ENCODE data around the gene TNFRSF14. TPM values are rescaled to one million over a fixed set of nuclear protein-coding genes. Genes with fewer than 3 reads are reported as not detected.
"Not testable (repeated sequence)": the region's sequence is repeated elsewhere in the genome, so short reads cannot be mapped to it uniquely, and the experiment has no call there.

Gene TNFRSF14
- total RNA-seq, 1 donor = 135 TPM

- no peak for DNase-seq (ENCODE audit: low read depth in 2 of 3, low spot score in 2 of 3)
Measured at GRCh38 chr1:2552189-2552588, 4.0 kb upstream of the TNFRSF14 start.

- not testable (repeated sequence) for DNase-seq (ENCODE audit: low read depth in 2 of 3, low spot score in 2 of 3)
Measured at GRCh38 chr1:2553076-2553475, 3.1 kb upstream of the TNFRSF14 start.

- no peak for DNase-seq (ENCODE audit: low read depth in 2 of 3, low spot score in 2 of 3)
Measured at GRCh38 chr1:2553871-2554620, 2.1 kb upstream of the TNFRSF14 start.

GRCh38 chr1:2554621-2555387, 1.4 kb upstream of the TNFRSF14 start:
- peak in 2 of 3 donors; percentile 79 to 81 for DNase-seq (ENCODE audit: low read depth in 2 of 3, low spot score in 2 of 3)

GRCh38 chr1:2555634-2556276, 416 bp upstream of the TNFRSF14 start:
- DNase-seq (ENCODE audit: low read depth in 2 of 3, low spot score in 2 of 3) = peak in 2 of 3 donors; percentile 88 to 89

- DNase-seq (ENCODE audit: low read depth in 2 of 3, low spot score in 2 of 3) = peak in 1 of 3 donors; percentile 16
Measured at GRCh38 chr1:2556678-2557481, 709 bp downstream of the TNFRSF14 start.

- no peak for DNase-seq (ENCODE audit: low read depth in 2 of 3, low spot score in 2 of 3)
Measured at GRCh38 chr1:2557482-2558400, 1.6 kb downstream of the TNFRSF14 start.

- DNase-seq (ENCODE audit: low read depth in 2 of 3, low spot score in 2 of 3) = no peak
Measured at GRCh38 chr1:2558420-2558819, 2.2 kb downstream of the TNFRSF14 start.

GRCh38 chr1:2558861-2559260, 2.7 kb downstream of the TNFRSF14 start:
- no peak for DNase-seq (ENCODE audit: low read depth in 2 of 3, low spot score in 2 of 3)

GRCh38 chr1:2559509-2560298, 3.5 kb downstream of the TNFRSF14 start:
- no peak for DNase-seq (ENCODE audit: low read depth in 2 of 3, low spot score in 2 of 3)

- DNase-seq (ENCODE audit: low read depth in 2 of 3, low spot score in 2 of 3) = no peak
Measured at GRCh38 chr1:2560299-2561073, 4.3 kb downstream of the TNFRSF14 start.

- DNase-seq (ENCODE audit: low read depth in 2 of 3, low spot score in 2 of 3) = no peak
Measured at GRCh38 chr1:2561446-2561845, 5.3 kb downstream of the TNFRSF14 start.

GRCh38 chr1:2561898-2562895, 6.0 kb downstream of the TNFRSF14 start:
- peak in 1 of 3 donors; percentile 16 for DNase-seq (ENCODE audit: low read depth in 2 of 3, low spot score in 2 of 3)

GRCh38 chr1:2563205-2563604, 7.0 kb downstream of the TNFRSF14 start:
- no peak for DNase-seq (ENCODE audit: low read depth in 2 of 3, low spot score in 2 of 3)

GRCh38 chr1:2564006-2564814, 8.0 kb downstream of the TNFRSF14 start:
- DNase-seq (ENCODE audit: low read depth in 2 of 3, low spot score in 2 of 3) = no peak

- DNase-seq (ENCODE audit: low read depth in 2 of 3, low spot score in 2 of 3) = no peak
Measured at GRCh38 chr1:2564815-2565374, 8.7 kb downstream of the TNFRSF14 start.
